PFSK-1 (cell line): ENCODE results near the gene FAM200A.

Experiments used
- POLR2AphosphoS5 ChIP-seq: IDR thresholded peaks from 2 replicates; pipeline ENCODE4 v1.6.1; 2012; ENCODE audit warnings: low read depth, mild to moderate bottlenecking, control low read depth, low read length, moderate library complexity
- SIN3A ChIP-seq: IDR thresholded peaks from 2 replicates; pipeline ENCODE4 v1.6.1; 2012; ENCODE audit warnings: mild to moderate bottlenecking, low read length, moderate library complexity, borderline replicate concordance; ENCODE audit not compliant: insufficient read depth
- TAF1 ChIP-seq: IDR thresholded peaks from 2 replicates; pipeline ENCODE4 v1.6.1; 2012; ENCODE audit warnings: low read length, control low read depth, borderline replicate concordance; ENCODE audit not compliant: insufficient read depth
- TF ChIP-seq, protein P1 (sequence below), 2 experiments: IDR thresholded peaks; 2 replicates each; pipeline versions ENCODE4 v1.6.1 to v1.8.0; 2011 to 2012; ENCODE audit warnings: low read depth in 2 of 2, low read length in 2 of 2, control low read depth in 1 of 2, inconsistent platforms in 1 of 2, mild to moderate bottlenecking in 1 of 2, moderate library complexity in 1 of 2; ENCODE audit not compliant: insufficient read depth in 1 of 2

GRCh38 chr7:99558306-99559174 is 6.6 kb upstream of the FAM200A start, which contains the start of gene ZNF655:
- TF ChIP-seq TAF1: peak; percentile 31; the same call in 1 of the 2 replicates
- TF ChIP-seq POLR2AphosphoS5: no peak; the same call in 1 of the 2 replicates
- TF ChIP-seq, protein P1, sequence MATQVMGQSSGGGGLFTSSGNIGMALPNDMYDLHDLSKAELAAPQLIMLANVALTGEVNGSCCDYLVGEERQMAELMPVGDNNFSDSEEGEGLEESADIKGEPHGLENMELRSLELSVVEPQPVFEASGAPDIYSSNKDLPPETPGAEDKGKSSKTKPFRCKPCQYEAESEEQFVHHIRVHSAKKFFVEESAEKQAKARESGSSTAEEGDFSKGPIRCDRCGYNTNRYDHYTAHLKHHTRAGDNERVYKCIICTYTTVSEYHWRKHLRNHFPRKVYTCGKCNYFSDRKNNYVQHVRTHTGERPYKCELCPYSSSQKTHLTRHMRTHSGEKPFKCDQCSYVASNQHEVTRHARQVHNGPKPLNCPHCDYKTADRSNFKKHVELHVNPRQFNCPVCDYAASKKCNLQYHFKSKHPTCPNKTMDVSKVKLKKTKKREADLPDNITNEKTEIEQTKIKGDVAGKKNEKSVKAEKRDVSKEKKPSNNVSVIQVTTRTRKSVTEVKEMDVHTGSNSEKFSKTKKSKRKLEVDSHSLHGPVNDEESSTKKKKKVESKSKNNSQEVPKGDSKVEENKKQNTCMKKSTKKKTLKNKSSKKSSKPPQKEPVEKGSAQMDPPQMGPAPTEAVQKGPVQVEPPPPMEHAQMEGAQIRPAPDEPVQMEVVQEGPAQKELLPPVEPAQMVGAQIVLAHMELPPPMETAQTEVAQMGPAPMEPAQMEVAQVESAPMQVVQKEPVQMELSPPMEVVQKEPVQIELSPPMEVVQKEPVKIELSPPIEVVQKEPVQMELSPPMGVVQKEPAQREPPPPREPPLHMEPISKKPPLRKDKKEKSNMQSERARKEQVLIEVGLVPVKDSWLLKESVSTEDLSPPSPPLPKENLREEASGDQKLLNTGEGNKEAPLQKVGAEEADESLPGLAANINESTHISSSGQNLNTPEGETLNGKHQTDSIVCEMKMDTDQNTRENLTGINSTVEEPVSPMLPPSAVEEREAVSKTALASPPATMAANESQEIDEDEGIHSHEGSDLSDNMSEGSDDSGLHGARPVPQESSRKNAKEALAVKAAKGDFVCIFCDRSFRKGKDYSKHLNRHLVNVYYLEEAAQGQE (IDR thresholded peaks at IDR 0.05; ENCODE audit: insufficient read depth in 1 of 2, low read depth in 2 of 2, low read length in 2 of 2): no peak
- TF ChIP-seq SIN3A: no peak
